Measurements from ENCODE around the gene CDH26.

DNA sequence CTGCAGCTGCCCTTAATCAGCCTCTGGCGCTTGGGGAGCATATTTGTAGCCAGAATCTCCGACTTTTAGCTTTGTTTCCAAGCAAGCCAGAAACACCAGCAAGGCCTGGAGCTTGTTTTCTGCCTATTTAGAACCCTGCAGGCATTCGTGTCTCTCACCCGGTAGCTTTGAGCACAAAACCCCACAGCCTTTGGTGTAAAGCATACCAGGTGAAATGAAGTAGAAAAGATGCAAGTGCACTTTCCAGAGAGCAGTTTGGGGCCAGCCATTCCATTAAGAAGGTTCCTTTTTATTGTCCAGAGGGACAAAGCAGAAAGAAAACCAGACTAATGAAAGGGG, 17.3 kb upstream of the CDH26 start:
- TF ChIP-seq, protein P1, sequence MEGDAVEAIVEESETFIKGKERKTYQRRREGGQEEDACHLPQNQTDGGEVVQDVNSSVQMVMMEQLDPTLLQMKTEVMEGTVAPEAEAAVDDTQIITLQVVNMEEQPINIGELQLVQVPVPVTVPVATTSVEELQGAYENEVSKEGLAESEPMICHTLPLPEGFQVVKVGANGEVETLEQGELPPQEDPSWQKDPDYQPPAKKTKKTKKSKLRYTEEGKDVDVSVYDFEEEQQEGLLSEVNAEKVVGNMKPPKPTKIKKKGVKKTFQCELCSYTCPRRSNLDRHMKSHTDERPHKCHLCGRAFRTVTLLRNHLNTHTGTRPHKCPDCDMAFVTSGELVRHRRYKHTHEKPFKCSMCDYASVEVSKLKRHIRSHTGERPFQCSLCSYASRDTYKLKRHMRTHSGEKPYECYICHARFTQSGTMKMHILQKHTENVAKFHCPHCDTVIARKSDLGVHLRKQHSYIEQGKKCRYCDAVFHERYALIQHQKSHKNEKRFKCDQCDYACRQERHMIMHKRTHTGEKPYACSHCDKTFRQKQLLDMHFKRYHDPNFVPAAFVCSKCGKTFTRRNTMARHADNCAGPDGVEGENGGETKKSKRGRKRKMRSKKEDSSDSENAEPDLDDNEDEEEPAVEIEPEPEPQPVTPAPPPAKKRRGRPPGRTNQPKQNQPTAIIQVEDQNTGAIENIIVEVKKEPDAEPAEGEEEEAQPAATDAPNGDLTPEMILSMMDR (conservative IDR thresholded peaks at IDR 0.05) = no peak
- TF ChIP-seq ZFX (IDR thresholded peaks at IDR 0.05) = no peak

Data from C4-2B (cell line).